GM12873 (cell line): Measurements from ENCODE around the gene GLIS2.

Experiments
- TF ChIP-seq, protein P1 (sequence below): IDR thresholded peaks from 2 replicates; pipeline ENCODE4 v1.5.1; 2012; ENCODE audit warnings: low read depth, mild to moderate bottlenecking, moderate library complexity, low read length, control low read depth; ENCODE audit not compliant: insufficient read depth; ENCODE audit errors: missing control alignments

Gene GLIS2

GRCh38 chr16:4361033-4361943 is 45.4 kb downstream of the GLIS2 start:
- TF ChIP-seq, protein P1, sequence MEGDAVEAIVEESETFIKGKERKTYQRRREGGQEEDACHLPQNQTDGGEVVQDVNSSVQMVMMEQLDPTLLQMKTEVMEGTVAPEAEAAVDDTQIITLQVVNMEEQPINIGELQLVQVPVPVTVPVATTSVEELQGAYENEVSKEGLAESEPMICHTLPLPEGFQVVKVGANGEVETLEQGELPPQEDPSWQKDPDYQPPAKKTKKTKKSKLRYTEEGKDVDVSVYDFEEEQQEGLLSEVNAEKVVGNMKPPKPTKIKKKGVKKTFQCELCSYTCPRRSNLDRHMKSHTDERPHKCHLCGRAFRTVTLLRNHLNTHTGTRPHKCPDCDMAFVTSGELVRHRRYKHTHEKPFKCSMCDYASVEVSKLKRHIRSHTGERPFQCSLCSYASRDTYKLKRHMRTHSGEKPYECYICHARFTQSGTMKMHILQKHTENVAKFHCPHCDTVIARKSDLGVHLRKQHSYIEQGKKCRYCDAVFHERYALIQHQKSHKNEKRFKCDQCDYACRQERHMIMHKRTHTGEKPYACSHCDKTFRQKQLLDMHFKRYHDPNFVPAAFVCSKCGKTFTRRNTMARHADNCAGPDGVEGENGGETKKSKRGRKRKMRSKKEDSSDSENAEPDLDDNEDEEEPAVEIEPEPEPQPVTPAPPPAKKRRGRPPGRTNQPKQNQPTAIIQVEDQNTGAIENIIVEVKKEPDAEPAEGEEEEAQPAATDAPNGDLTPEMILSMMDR, result no peak

GRCh38 chr16:4361944-4362311 is 46.1 kb downstream of the GLIS2 start:
- TF ChIP-seq, protein P1, result no peak

GRCh38 chr16:4362476-4363135 is 46.7 kb downstream of the GLIS2 start:
- TF ChIP-seq, protein P1, result no peak

- TF ChIP-seq, protein P1, result no peak
These were observed 48.5 kb downstream of the GLIS2 start for GRCh38 chr16:4364196-4365013.

GRCh38 chr16:4365014-4365406 is 49.1 kb downstream of the GLIS2 start:
- TF ChIP-seq, protein P1, result no peak

- TF ChIP-seq, protein P1, result no peak
These were observed 49.7 kb downstream of the GLIS2 start for GRCh38 chr16:4365615-4366014.

- TF ChIP-seq, protein P1, result no peak
These were observed 50.1 kb downstream of the GLIS2 start for GRCh38 chr16:4366016-4366415.
